ENCODE data around the gene IL4R.

DNA sequence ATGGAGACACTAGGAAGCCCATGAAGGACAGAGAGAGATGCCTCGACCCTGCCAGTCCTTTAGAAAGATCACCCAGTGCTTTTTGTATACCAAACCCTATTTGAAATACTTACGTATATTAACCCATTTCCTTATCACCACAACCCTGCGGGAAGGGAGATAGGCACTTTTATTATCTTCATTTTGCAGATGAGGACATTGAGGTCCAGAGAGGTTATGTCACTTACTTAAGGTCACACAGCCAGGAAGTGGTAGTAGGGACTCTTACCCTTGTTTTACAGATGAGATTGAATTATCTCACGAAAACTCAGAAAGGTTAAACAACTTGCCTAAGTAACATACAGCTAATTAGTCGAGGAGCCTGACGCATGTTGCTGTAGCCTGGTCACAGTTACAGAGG is 38.2 kb downstream of the IL4R start:
- TF ChIP-seq CBX5 (IDR thresholded peaks at IDR 0.05; ENCODE audit: low read depth, low read length): no peak
- TF ChIP-seq, protein P1, sequence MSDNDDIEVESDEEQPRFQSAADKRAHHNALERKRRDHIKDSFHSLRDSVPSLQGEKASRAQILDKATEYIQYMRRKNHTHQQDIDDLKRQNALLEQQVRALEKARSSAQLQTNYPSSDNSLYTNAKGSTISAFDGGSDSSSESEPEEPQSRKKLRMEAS (IDR thresholded peaks at IDR 0.05): no peak
- TF ChIP-seq TEAD4 (IDR thresholded peaks at IDR 0.05; ENCODE audit: low read depth, low read length): no peak
- TF ChIP-seq, protein P2, sequence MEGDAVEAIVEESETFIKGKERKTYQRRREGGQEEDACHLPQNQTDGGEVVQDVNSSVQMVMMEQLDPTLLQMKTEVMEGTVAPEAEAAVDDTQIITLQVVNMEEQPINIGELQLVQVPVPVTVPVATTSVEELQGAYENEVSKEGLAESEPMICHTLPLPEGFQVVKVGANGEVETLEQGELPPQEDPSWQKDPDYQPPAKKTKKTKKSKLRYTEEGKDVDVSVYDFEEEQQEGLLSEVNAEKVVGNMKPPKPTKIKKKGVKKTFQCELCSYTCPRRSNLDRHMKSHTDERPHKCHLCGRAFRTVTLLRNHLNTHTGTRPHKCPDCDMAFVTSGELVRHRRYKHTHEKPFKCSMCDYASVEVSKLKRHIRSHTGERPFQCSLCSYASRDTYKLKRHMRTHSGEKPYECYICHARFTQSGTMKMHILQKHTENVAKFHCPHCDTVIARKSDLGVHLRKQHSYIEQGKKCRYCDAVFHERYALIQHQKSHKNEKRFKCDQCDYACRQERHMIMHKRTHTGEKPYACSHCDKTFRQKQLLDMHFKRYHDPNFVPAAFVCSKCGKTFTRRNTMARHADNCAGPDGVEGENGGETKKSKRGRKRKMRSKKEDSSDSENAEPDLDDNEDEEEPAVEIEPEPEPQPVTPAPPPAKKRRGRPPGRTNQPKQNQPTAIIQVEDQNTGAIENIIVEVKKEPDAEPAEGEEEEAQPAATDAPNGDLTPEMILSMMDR (IDR thresholded peaks at IDR 0.05; ENCODE audit: control extremely low read depth in 1 of 3, insufficient read depth in 1 of 3, low read depth in 1 of 3, low read length in 3 of 3): no peak
- no peak for TF ChIP-seq TCF12 (IDR thresholded peaks at IDR 0.05; ENCODE audit: low read depth, low read length)
- no peak for TF ChIP-seq BRCA1 (IDR thresholded peaks at IDR 0.05; ENCODE audit: low read depth, low read length)
- TF ChIP-seq RXRA (IDR thresholded peaks at IDR 0.05; ENCODE audit: insufficient read depth, low read depth, low read length): no peak
- TF ChIP-seq POLR2AphosphoS5 (IDR thresholded peaks at IDR 0.05; ENCODE audit: low read depth, low read length): no peak
- TF ChIP-seq PHF8 (conservative IDR thresholded peaks at IDR 0.05; ENCODE audit: low read depth, low read length): no peak
- TF ChIP-seq SRF (IDR thresholded peaks at IDR 0.05; ENCODE audit: low read depth, low read length): no peak
- TF ChIP-seq EZH2 (IDR thresholded peaks at IDR 0.05; ENCODE audit: low read depth, low read length, severe bottlenecking): no peak
- no peak for TF ChIP-seq FOSL1 (IDR thresholded peaks at IDR 0.05; ENCODE audit: insufficient read depth, low read depth, low read length)
- no peak for TF ChIP-seq CREB1 (IDR thresholded peaks at IDR 0.05)

Measured in H1 (cell line).